NK-92 treated with Interleukin-12 subunit alpha and Interleukin-12 subunit beta, amount 100 ng/mL, for 24 hours (cell line): ENCODE measurements around the gene KCNMA1.

ENCODE experiments used
- DNase-seq: peaks from one replicate; lab custom pipeline; 2025; lab: John Stamatoyannopoulos, UW

The KCNMA1 gene

GRCh38 chr10:76981251-76981650, 656.4 kb downstream of the KCNMA1 start:
- DNase-seq, result no peak

GRCh38 chr10:76977901-76978300, 659.7 kb downstream of the KCNMA1 start:
- DNase-seq, result no peak

- DNase-seq, result no peak
Observed at GRCh38 chr10:76977046-76977445, 660.6 kb downstream of the KCNMA1 start.

- no peak for DNase-seq
Observed at GRCh38 chr10:76976142-76976541, 661.5 kb downstream of the KCNMA1 start.

GRCh38 chr10:76975126-76975525, 662.5 kb downstream of the KCNMA1 start:
- DNase-seq, result no peak

GRCh38 chr10:76974017-76974691, 663.5 kb downstream of the KCNMA1 start:
- no peak for DNase-seq

GRCh38 chr10:76973091-76974016, 664.3 kb downstream of the KCNMA1 start:
- no peak for DNase-seq

- DNase-seq, result no peak
Observed at GRCh38 chr10:76972541-76972940, 665.1 kb downstream of the KCNMA1 start.

- no peak for DNase-seq
Observed at GRCh38 chr10:76971547-76972170, 665.9 kb downstream of the KCNMA1 start.

GRCh38 chr10:76970711-76971519, 666.7 kb downstream of the KCNMA1 start:
- DNase-seq, result no peak

GRCh38 chr10:76969366-76969948, 668.2 kb downstream of the KCNMA1 start:
- no peak for DNase-seq

GRCh38 chr10:76968483-76968882, 669.1 kb downstream of the KCNMA1 start:
- DNase-seq, result no peak

- no peak for DNase-seq
Observed at GRCh38 chr10:76962851-76963250, 674.8 kb downstream of the KCNMA1 start.

- DNase-seq, result no peak
Observed at GRCh38 chr10:76961841-76962240, 675.8 kb downstream of the KCNMA1 start.

- DNase-seq, result no peak
Observed at GRCh38 chr10:76959111-76959510, 678.5 kb downstream of the KCNMA1 start.

GRCh38 chr10:76954838-76955237, 682.8 kb downstream of the KCNMA1 start:
- no peak for DNase-seq

GRCh38 chr10:76950354-76950753, 687.3 kb downstream of the KCNMA1 start:
- DNase-seq, result no peak

GRCh38 chr10:76946270-76946669, 691.3 kb downstream of the KCNMA1 start:
- no peak for DNase-seq

GRCh38 chr10:76945166-76945565, 692.4 kb downstream of the KCNMA1 start:
- DNase-seq, result no peak

GRCh38 chr10:76944640-76945039, 693.0 kb downstream of the KCNMA1 start:
- DNase-seq, result no peak

GRCh38 chr10:76942628-76943416, 694.8 kb downstream of the KCNMA1 start:
- DNase-seq, result no peak
